DOHH2 (cell line): ENCODE measurements around the gene TMEM44.

Experiments
- CTCF ChIP-seq: fragments of 200-600 bp; sonication (generic); IDR thresholded peaks from one replicate; pipeline ENCODE4 v1.5.1; 2014; ENCODE audit warnings: antibody characterized with exemption, mild to moderate bottlenecking, low read depth, low read length; ENCODE audit not compliant: poor library complexity, severe bottlenecking
- EZH2phosphoT487 ChIP-seq: fragments of 200-600 bp; sonication (generic); IDR thresholded peaks from 2 replicates; pipeline ENCODE4 v1.6.1; 2017; ENCODE audit warnings: borderline replicate concordance, mild to moderate bottlenecking, antibody characterized with exemption, low read length, moderate library complexity, mixed read lengths

GRCh38 chr3:194617143-194617671 lies 16.0 kb downstream of the TMEM44 start:
- TF ChIP-seq EZH2phosphoT487 (no peak), CTCF (no peak)
